IMR-90 (cell line): Measurements from ENCODE around the gene DPYSL3. TPM values are rescaled to one million over a fixed set of nuclear protein-coding genes. Genes with fewer than 3 reads are reported as not detected.

Experiments
- ATAC-seq: fragments of 200-7000 bp; cut with Tn5 transposase; 2 replicates; pipeline ENCODE4 v1.9.1; 2020; ENCODE audit warnings: low read depth, mild to moderate bottlenecking, moderate library complexity
- BruUV-seq: library from RNA; stranded (reverse); fragments of 400-500 nt; replicated peaks from 2 replicates; lab custom pipeline; 2021; lab: Mats Ljungman, UMichigan
- CTCF ChIA-PET: fragments of 300-600 bp; formaldehyde crosslinking; extraction: SDS; loops from one replicate; lab custom pipeline; 2021; ENCODE audit warnings: antibody characterized with exemption; lab: Yijun Ruan, JAX
- POLR2A ChIA-PET: fragments of 300-600 bp; sonication (Branson Sonifier 250); formaldehyde crosslinking; loops from one replicate; lab custom pipeline; 2022; ENCODE audit warnings: antibody characterized with exemption; ENCODE audit not compliant: unreplicated experiment; lab: Charles Lee
- DNase-seq: peaks from one replicate; pipeline ENCODE4 v3.0.0; 2013
- H2AFZ ChIP-seq: replicated peaks from 2 replicates; pipeline ENCODE3; 2013; ENCODE audit warnings: low read length, mild to moderate bottlenecking; ENCODE audit not compliant: poor library complexity
- H2AK5ac ChIP-seq: 2 replicates; pipeline ENCODE4 v1.6.1; 2013; ENCODE audit warnings: low read depth, low read length, inconsistent platforms
- H2AK9ac ChIP-seq: replicated peaks from 2 replicates; pipeline ENCODE3; 2013; ENCODE audit warnings: mild to moderate bottlenecking, low read depth, low read length, moderate library complexity; ENCODE audit not compliant: poor library complexity
- H2BK120ac ChIP-seq: 2 replicates; pipeline ENCODE4 v1.6.1; 2013; ENCODE audit warnings: low read depth, low read length, inconsistent platforms
- H2BK15ac ChIP-seq: 3 replicates; pipeline ENCODE4 v1.6.1; 2013; ENCODE audit warnings: low read depth, low read length, inconsistent platforms
- H2BK20ac ChIP-seq: 2 replicates; pipeline ENCODE4 v1.6.1; 2013; ENCODE audit warnings: low read depth, mild to moderate bottlenecking, inconsistent platforms, low read length, moderate library complexity
- H2BK5ac ChIP-seq: 2 replicates; pipeline ENCODE4 v1.6.1; 2013; ENCODE audit warnings: mild to moderate bottlenecking, low read depth, low read length, inconsistent platforms; ENCODE audit not compliant: poor library complexity, severe bottlenecking
- H3K14ac ChIP-seq: replicated peaks from 2 replicates; pipeline ENCODE4 v1.6.1; 2013; ENCODE audit warnings: low read depth, low read length, inconsistent platforms
- H3K18ac ChIP-seq: 2 replicates; pipeline ENCODE4 v1.6.1; 2013; ENCODE audit warnings: low read depth, low read length, control low read depth
- H3K23ac ChIP-seq: 2 replicates; pipeline ENCODE4 v1.6.1; 2013; ENCODE audit warnings: low read depth, low read length, inconsistent platforms
- H3K27ac ChIP-seq: 2 replicates; pipeline ENCODE4 v1.5.1; 2013; ENCODE audit warnings: mild to moderate bottlenecking, control low read depth, low read length; ENCODE audit not compliant: insufficient read depth
- H3K27me3 ChIP-seq: 2 replicates; pipeline ENCODE4 v1.6.1; 2013; ENCODE audit warnings: low read length; ENCODE audit not compliant: control insufficient read depth, insufficient read depth
- H3K36me3 ChIP-seq: 2 replicates; pipeline ENCODE4 v1.6.1; 2013; ENCODE audit warnings: low read length, mixed read lengths; ENCODE audit not compliant: control insufficient read depth, insufficient read depth
- H3K4ac ChIP-seq: 2 replicates; pipeline ENCODE4 v1.6.1; 2013; ENCODE audit warnings: low read depth, low read length, inconsistent platforms
- H3K4me1 ChIP-seq: 2 replicates; pipeline ENCODE4 v1.6.1; 2013; ENCODE audit warnings: low read length, mixed read lengths; ENCODE audit not compliant: control insufficient read depth, insufficient read depth
- H3K4me2 ChIP-seq: 2 replicates; pipeline ENCODE4 v1.6.1; 2013; ENCODE audit warnings: low read depth, mild to moderate bottlenecking, control low read depth, low read length, moderate library complexity
- H3K4me3 ChIP-seq: 2 replicates; pipeline ENCODE4 v1.5.1; 2013; ENCODE audit warnings: low read depth, mild to moderate bottlenecking, control low read depth, low read length, moderate library complexity; ENCODE audit not compliant: insufficient read depth
- H3K56ac ChIP-seq: 2 replicates; pipeline ENCODE4 v1.6.1; 2013; ENCODE audit warnings: low read length, inconsistent platforms; ENCODE audit not compliant: insufficient read depth; ENCODE audit errors: extremely low read depth
- H3K79me1 ChIP-seq, 2 experiments: 2 replicates each; pipeline ENCODE4 v1.6.1; 2013; ENCODE audit warnings: low read length in 2 of 2, inconsistent platforms in 1 of 2, low read depth in 1 of 2
- H3K9ac ChIP-seq: 2 replicates; pipeline ENCODE4 v1.6.1; 2013; ENCODE audit warnings: low read depth, low read length, control low read depth
- H3K9me1 ChIP-seq: 2 replicates; pipeline ENCODE4 v1.6.1; 2013; ENCODE audit warnings: low read length, inconsistent platforms; ENCODE audit not compliant: insufficient read depth
- H3K9me3 ChIP-seq: 2 replicates; pipeline ENCODE4 v1.6.1; 2013; ENCODE audit warnings: low read length; ENCODE audit not compliant: control insufficient read depth, insufficient read depth
- H4K20me1 ChIP-seq: 2 replicates; pipeline ENCODE4 v1.6.1; 2013; ENCODE audit warnings: low read length, inconsistent platforms; ENCODE audit not compliant: insufficient read depth
- H4K5ac ChIP-seq: 2 replicates; pipeline ENCODE4 v1.6.1; 2013; ENCODE audit warnings: mild to moderate bottlenecking, low read depth, low read length, control low read depth
- H4K8ac ChIP-seq, 2 experiments: 2 replicates each; pipeline ENCODE4 v1.6.1; 2013; ENCODE audit warnings: low read depth in 2 of 2, low read length in 2 of 2, control low read depth in 1 of 2, inconsistent platforms in 1 of 2
- H4K91ac ChIP-seq: 2 replicates; pipeline ENCODE4 v1.6.1; 2013; ENCODE audit warnings: low read depth, low read length, inconsistent platforms; ENCODE audit not compliant: insufficient read depth
- BHLHE40 ChIP-seq: fragments of 150-350 bp; IDR thresholded peaks from 2 replicates; pipeline ENCODE4 v1.6.1; 2016; ENCODE audit warnings: mild to moderate bottlenecking, low read depth, low read length
- CEBPB ChIP-seq: IDR thresholded peaks from 2 replicates; pipeline ENCODE4 v1.6.1; 2012; ENCODE audit warnings: low read depth, low read length, improper control_type of control experiment
- WGBS, 2 experiments: methylation state at CpG; one replicate each; pipeline versions ENCODE4 v1.1.5 to v1.1.7; 2013; ENCODE audit warnings: missing lambda C conversion rate in 2 of 2; ENCODE audit not compliant: insufficient read length in 1 of 2; ENCODE audit errors: extremely low coverage in 2 of 2; 5-methylcytosine and 5-hydroxymethylcytosine counted together
- dilution Hi-C: fragments of 300-500 bp; cut with HindIII; formaldehyde crosslinking; loops from one replicate; pipeline ENCODE4 v1.14.3; 2018; ENCODE audit warnings: low sequenced_read_pairs; ENCODE audit not compliant: unreplicated experiment
- in situ Hi-C: fragments of 300-500 bp; cut with MboI; formaldehyde crosslinking; loops from 3 replicates; pipeline ENCODE4 v1.14.3; 2019; ENCODE audit warnings: low sequenced_read_pairs, inconsistent platforms, mixed read lengths
- intact Hi-C: fragments of 100-400 bp; cut with micrococcal nuclease; formaldehyde crosslinking; loops from 2 replicates; pipeline ENCODE4 v1.10.0; 2022
- polyA plus RNA-seq, 3 experiments: library from polyadenylated mRNA; depleted of rRNA; stranded (reverse); fragments of >200 nt; gene quantifications; 2 replicates each; pipeline ENCODE4 v1.2.3, GENCODE V29; 2012; ENCODE audit warnings: low replicate concordance in 1 of 3
- total RNA-seq: library from RNA; depleted of rRNA; stranded (reverse); fragments of >200 nt; gene quantifications from 2 replicates; pipeline ENCODE4 v1.2.3, GENCODE V29; 2012

Gene DPYSL3
- total and polyA plus RNA-seq, 2 of the 4 experiments (the other 2 are of a cell fraction), result 50.2 to 60.9 TPM

DNA sequence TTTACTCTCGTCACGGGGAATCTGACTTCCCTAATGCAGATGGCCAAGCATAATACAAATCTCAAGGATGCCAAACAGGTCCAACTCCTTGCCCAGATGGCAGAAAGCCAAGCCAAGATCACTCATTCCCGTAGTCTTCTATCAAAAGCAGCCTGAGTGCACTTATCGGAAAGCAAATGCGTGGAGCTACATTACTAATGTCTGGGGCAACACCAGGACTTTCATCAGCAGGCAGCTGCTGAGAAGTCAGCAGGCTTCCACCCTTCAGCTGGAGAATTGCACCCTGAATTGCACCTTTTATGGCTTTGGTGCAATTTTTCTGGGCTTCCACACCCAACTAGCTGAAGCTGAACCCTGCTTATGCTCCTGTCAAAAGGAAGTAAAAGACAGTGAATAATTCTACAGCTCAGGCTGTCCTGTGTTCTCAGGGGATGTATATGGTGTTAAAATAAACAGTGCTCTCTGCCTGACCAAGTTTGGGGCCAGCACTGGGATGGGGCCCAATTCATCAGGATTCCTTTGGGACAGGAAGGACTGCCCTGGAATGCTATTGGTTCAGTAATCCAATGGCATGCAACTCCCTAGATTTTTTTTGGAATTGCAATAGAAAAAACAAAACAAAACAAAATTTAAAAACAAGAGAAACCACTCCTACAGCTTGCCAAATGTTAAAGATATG, 92.6 kb downstream of the DPYSL3 start:
- Histone ChIP-seq H3K27me3 (no peaks in the 10 kb centered on the region), H3K79me1 (peaks cover 4 to 31% of the 10 kb centered on the region in 2 experiments; a peak in 3 of 4 replicates), H2AK9ac (no peak overlapping the region), H3K56ac (no peak overlapping the region), H3K27ac (peak overlapping the region; percentile 28; the same call in 1 of the 2 replicates), H4K5ac (no peak overlapping the region), H3K9me3 (no peaks in the 10 kb centered on the region), H3K4me2 (peak overlapping the region; percentile 26), H2BK5ac (peak overlapping the region; percentile 40), H2AFZ (no peak overlapping the region), H3K9me1 (peaks cover 22% of the 10 kb centered on the region), H3K4ac (peak overlapping the region; percentile 77), H3K4me1 (peaks cover 17% of the 10 kb centered on the region), H3K18ac (peak overlapping the region; percentile 52), H2AK5ac (no peak overlapping the region), H2BK15ac (peak overlapping the region; percentile 12; the same call in 1 of the 3 replicates), H2BK120ac (peak overlapping the region; percentile 45), H3K14ac (peak overlapping the region; percentile 57; the same call in 1 of the 2 replicates), H2BK20ac (peak overlapping the region; percentile 58), H3K4me3 (no peak overlapping the region), H3K23ac (0 out of 2 replicates have a peak overlapping the region, but pooled peaks have one; percentile 19), H3K9ac (no peak overlapping the region), H3K36me3 (peaks cover 8% of the 10 kb centered on the region), H4K91ac (peak overlapping the region; percentile 73; the same call in 1 of the 2 replicates), H4K20me1 (peaks cover 4% of the 10 kb centered on the region; the same call in 1 of the 2 replicates), H4K8ac (peak overlapping the region; percentile 53 to 62; a peak in 2 of 4 replicates)
- in situ Hi-C loops (no loop called here), dilution Hi-C loops (no loop called here), intact Hi-C loops (no loop called here)
- POLR2A ChIA-PET, result no interaction called here
- CTCF ChIA-PET, result interaction anchor here (0.5 to 1.5 kb wide), 4 partner anchors 14 to 141 kb away, joined by 3 to 5 read pairs (median 4); no protein-coding TSS in a partner anchor
- BruUV-seq, result no TSS peak
- TF ChIP-seq BHLHE40 (no peak), CEBPB (peak; percentile 26; the same call in 1 of the 2 replicates)
- no CpG with 5 or more reads among the region's 5 CpGs for WGBS, 2 experiments
- ATAC-seq (peak; percentile 80), DNase-seq (peak; percentile 77)
